Ovary (tissue), 9 donors: ENCODE measurements around the gene OBP2B. TPM values are rescaled to one million over a fixed set of nuclear protein-coding genes. Genes with fewer than 3 reads are reported as not detected.

Experiments
- DNase-seq, 5 donors: peaks; one replicate each; pipeline ENCODE4 v3.0.0-alpha.2; 2019 to 2020
- H3K27ac ChIP-seq, 2 donors: fragments of 200-600 bp; one replicate each; pipeline versions ENCODE4 v1.5.1 to v1.8.0; 2019 to 2022
- H3K27me3 ChIP-seq: fragments of 200-600 bp; one replicate; pipeline ENCODE4 v1.8.0; 2022
- H3K36me3 ChIP-seq: fragments of 200-600 bp; sonication (generic); one replicate; pipeline ENCODE4 v1.5.1; 2019
- H3K4me1 ChIP-seq: one replicate; pipeline ENCODE4 v1.8.1; 2013; ENCODE audit warnings: mild to moderate bottlenecking, moderate library complexity; ENCODE audit not compliant: insufficient read depth
- H3K4me3 ChIP-seq: fragments of 200-600 bp; sonication (generic); one replicate; pipeline ENCODE4 v1.5.1; 2017
- H3K9me3 ChIP-seq, 2 donors: fragments of 200-600 bp in 1 of 2; sonication (generic) in 1 of 2; one replicate each; pipeline versions ENCODE4 v1.5.1 to v1.8.1; 2013 to 2019; ENCODE audit warnings: mild to moderate bottlenecking in 1 of 2, moderate library complexity in 1 of 2
- WGBS, 3 donors: extraction: QIAGEN DNeasy Blood & Tissue Kit in 1 of 3; methylation state at CpG; one replicate each; pipeline versions ENCODE4 v1.1.5 to v1.1.7; 2013 to 2017; 5-methylcytosine and 5-hydroxymethylcytosine counted together
- intact Hi-C, 4 donors: fragments of 100-400 bp; cut with DNase I; formaldehyde crosslinking; loops; one replicate each; pipeline versions ENCODE4 v1.11.0 to v1.15.1; 2022 to 2023
- polyA plus RNA-seq, 2 donors: library from polyadenylated mRNA; stranded (reverse); fragments of 200-250 nt in 1 of 2; fragments of 350-450 nt in 1 of 2; fragmentation: Illumina TruSeq in 1 of 2; extraction: RNeasy Lipid Tissue Mini Kit (QIAGEN cat#74804) in 1 of 2; gene quantifications; one replicate each; pipeline ENCODE4 v1.2.3, GENCODE V29; 2013 to 2014
- total RNA-seq, 7 donors: library from RNA; depleted of rRNA in 2 of 7; stranded (reverse); fragments of >200 nt in 2 of 7; fragmentation: NEBNext Ultra II Directional in 3 of 7; extraction: Animal tissue kit (Norgen Biotek cat#: 25700) in 3 of 7; gene quantifications; one replicate each; pipeline versions ENCODE4 v1.1.0 to v1.2.4, GENCODE V29; 2016 to 2023
- TF ChIP-seq, protein P1 (sequence below), 3 donors: fragments of 450-650 bp in 2 of 3; fragments of 200-600 bp in 1 of 3; IDR thresholded peaks; one replicate each; pipeline versions ENCODE4 v1.5.1 to v1.8.0; 2016 to 2022; ENCODE audit warnings: antibody characterized with exemption in 3 of 3, mild to moderate bottlenecking in 1 of 3
- donor health status: DM: no; HTN: no; CAD: no; lungs with moderate emphysema.
- donor health status: DM: no; HTN: no; CAD: no.
- donor health status: Bipolar disorder and iron deficiency.
- donor health status: DM: yes; HTN: yes; CAD: no.
- donor health status: DM: no; HTN: no; CAD: no.
- donor health status: DM: yes; HTN: yes; CAD: no.

The OBP2B gene
- total and polyA plus RNA-seq, 9 donors: 0.33 to 5.3 (median 2.7) TPM; not detected in 5

DNA sequence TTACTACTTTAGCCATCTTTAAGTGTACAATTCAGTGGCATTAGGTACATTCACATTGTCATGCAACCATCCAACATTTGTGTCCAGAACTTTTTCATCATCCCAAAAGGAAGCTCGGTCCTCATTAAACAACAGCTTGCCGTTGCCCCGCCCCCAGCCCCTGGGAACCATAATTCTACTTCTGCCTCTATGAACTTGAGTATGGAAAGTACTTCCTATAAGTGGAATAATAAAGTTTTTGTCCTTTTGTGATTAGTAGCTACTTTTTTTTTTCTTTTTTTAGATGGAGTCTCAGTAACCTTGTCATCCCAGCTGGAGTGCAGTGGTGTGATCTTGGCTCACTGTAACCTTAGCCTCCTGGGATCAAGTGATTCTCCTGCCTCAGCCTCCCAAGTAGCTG, 50.4 kb downstream of the OBP2B start:
- DNase-seq: peak in 1 of 5 donors; percentile 24
- Histone ChIP-seq H3K36me3 (no peaks in the 10 kb centered on the region), H3K27ac (no peak overlapping the region), H3K27me3 (no peaks in the 10 kb centered on the region), H3K9me3 (no peaks in the 10 kb centered on the region), H3K4me1 (peaks cover 5% of the 10 kb centered on the region), H3K4me3 (no peak overlapping the region)
- 76 to 82% (median 78%) methylated on average over 3 of the region's 3 CpGs for WGBS, 3 donors
- TF ChIP-seq, protein P1, sequence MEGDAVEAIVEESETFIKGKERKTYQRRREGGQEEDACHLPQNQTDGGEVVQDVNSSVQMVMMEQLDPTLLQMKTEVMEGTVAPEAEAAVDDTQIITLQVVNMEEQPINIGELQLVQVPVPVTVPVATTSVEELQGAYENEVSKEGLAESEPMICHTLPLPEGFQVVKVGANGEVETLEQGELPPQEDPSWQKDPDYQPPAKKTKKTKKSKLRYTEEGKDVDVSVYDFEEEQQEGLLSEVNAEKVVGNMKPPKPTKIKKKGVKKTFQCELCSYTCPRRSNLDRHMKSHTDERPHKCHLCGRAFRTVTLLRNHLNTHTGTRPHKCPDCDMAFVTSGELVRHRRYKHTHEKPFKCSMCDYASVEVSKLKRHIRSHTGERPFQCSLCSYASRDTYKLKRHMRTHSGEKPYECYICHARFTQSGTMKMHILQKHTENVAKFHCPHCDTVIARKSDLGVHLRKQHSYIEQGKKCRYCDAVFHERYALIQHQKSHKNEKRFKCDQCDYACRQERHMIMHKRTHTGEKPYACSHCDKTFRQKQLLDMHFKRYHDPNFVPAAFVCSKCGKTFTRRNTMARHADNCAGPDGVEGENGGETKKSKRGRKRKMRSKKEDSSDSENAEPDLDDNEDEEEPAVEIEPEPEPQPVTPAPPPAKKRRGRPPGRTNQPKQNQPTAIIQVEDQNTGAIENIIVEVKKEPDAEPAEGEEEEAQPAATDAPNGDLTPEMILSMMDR (IDR thresholded peaks at IDR 0.05): no peak
- intact Hi-C loops: no loop called here

Other genes with a start within 250 kb of the OBP2B start
- not detected for gene GFI1B, start 230.6 kb downstream of the OBP2B start, total RNA-seq
- under 1 TPM in 1 of 2 donors, not detected in 1; 0.05 TPM for gene GFI1B, start 230.6 kb downstream of the OBP2B start, polyA plus RNA-seq
- 10 to 100 TPM; 44.2 to 61.4 (median 52.2) TPM for gene GTF3C5, start 178.3 kb downstream of the OBP2B start, total RNA-seq
- 10 to 100 TPM; 32.3 to 71.6 TPM for gene GTF3C5, start 178.3 kb downstream of the OBP2B start, polyA plus RNA-seq
- 10 to 100 TPM in 1 of 7 donors, 1 to 10 TPM in 6; 1.8 to 13.6 (median 2.9) TPM for gene CEL, start 147.3 kb downstream of the OBP2B start, total RNA-seq
- gene CEL, start 147.3 kb downstream of the OBP2B start, polyA plus RNA-seq: 1 to 10 TPM; 1.3 TPM
- 100 to 1,000 TPM in 1 of 7 donors, 10 to 100 TPM in 6; 26.6 to 139 (median 48.8) TPM for gene RALGDS, start 88.0 kb downstream of the OBP2B start, total RNA-seq
- gene RALGDS, start 88.0 kb downstream of the OBP2B start, polyA plus RNA-seq: 10 to 100 TPM; 26.2 to 55.4 TPM
- 10 to 100 TPM; 11.0 to 43.3 (median 25.9) TPM for gene GBGT1, start 45.3 kb downstream of the OBP2B start, total RNA-seq
- 10 to 100 TPM in 1 of 2 donors, 1 to 10 TPM in 1; 3.9 to 12.9 TPM for gene GBGT1, start 45.3 kb downstream of the OBP2B start, polyA plus RNA-seq
- gene ABO, start 66.0 kb upstream of the OBP2B start, total RNA-seq: 10 to 100 TPM; 16.0 to 27.7 (median 22.0) TPM
- gene ABO, start 66.0 kb upstream of the OBP2B start, polyA plus RNA-seq: 10 to 100 TPM; 18.5 to 21.1 TPM
- 10 to 100 TPM; 13.6 to 24.9 (median 21.0) TPM for gene SURF6, start 126.9 kb upstream of the OBP2B start, total RNA-seq
- gene SURF6, start 126.9 kb upstream of the OBP2B start, polyA plus RNA-seq: 10 to 100 TPM; 12.7 to 24.0 TPM
- 10 to 100 TPM; 20.6 to 43.8 (median 38.7) TPM for gene MED22, start 138.9 kb upstream of the OBP2B start, total RNA-seq
- 10 to 100 TPM in 1 of 2 donors, 1 to 10 TPM in 1; 8.3 to 24.5 TPM for gene MED22, start 138.9 kb upstream of the OBP2B start, polyA plus RNA-seq
- 1,000 to 10,000 TPM; 3,805 to 5,253 (median 4,187) TPM for gene RPL7A, start 139.0 kb upstream of the OBP2B start, total RNA-seq
- 1,000 to 10,000 TPM; 5,821 to 6,397 TPM for gene RPL7A, start 139.0 kb upstream of the OBP2B start, polyA plus RNA-seq
- gene SURF1, start 147.2 kb upstream of the OBP2B start, total RNA-seq: 10 to 100 TPM; 23.5 to 44.7 (median 33.8) TPM
- gene SURF1, start 147.2 kb upstream of the OBP2B start, polyA plus RNA-seq: 10 to 100 TPM; 36.8 to 51.3 TPM
- 10 to 100 TPM; 13.7 to 30.4 (median 15.8) TPM for gene SURF2, start 147.3 kb upstream of the OBP2B start, total RNA-seq
- 10 to 100 TPM in 1 of 2 donors, 1 to 10 TPM in 1; 8.6 to 21.4 TPM for gene SURF2, start 147.3 kb upstream of the OBP2B start, polyA plus RNA-seq
- gene SURF4, start 166.8 kb upstream of the OBP2B start, total RNA-seq: 100 to 1,000 TPM in 4 of 7 donors, 10 to 100 TPM in 3; 58.7 to 126 (median 107) TPM
- 100 to 1,000 TPM in 1 of 2 donors, 10 to 100 TPM in 1; 73.8 to 165 TPM for gene SURF4, start 166.8 kb upstream of the OBP2B start, polyA plus RNA-seq
- gene STKLD1, start 167.1 kb upstream of the OBP2B start, total RNA-seq: 1 to 10 TPM in 5 of 7 donors, under 1 TPM in 2; 0.48 to 1.7 (median 1.2) TPM
- 1 to 10 TPM; 1.3 to 2.3 TPM for gene STKLD1, start 167.1 kb upstream of the OBP2B start, polyA plus RNA-seq
- 10 to 100 TPM; 15.9 to 31.0 (median 21.9) TPM for gene REXO4, start 208.8 kb upstream of the OBP2B start, total RNA-seq
- gene REXO4, start 208.8 kb upstream of the OBP2B start, polyA plus RNA-seq: 10 to 100 TPM; 17.6 to 22.3 TPM
- 1 to 10 TPM; 1.8 to 4.2 (median 3.6) TPM for gene ADAMTS13, start 213.1 kb upstream of the OBP2B start, total RNA-seq
- gene ADAMTS13, start 213.1 kb upstream of the OBP2B start, polyA plus RNA-seq: 1 to 10 TPM in 1 of 2 donors, under 1 TPM in 1; 0.45 to 3.8 TPM